Measurements from ENCODE around the gene SURF1. TPM values are rescaled to one million over a fixed set of nuclear protein-coding genes. Genes with fewer than 3 reads are reported as not detected.
"Not testable (repeated sequence)": the region's sequence is repeated elsewhere in the genome, so short reads cannot be mapped to it uniquely, and the experiment has no call there.

The SURF1 gene
- total RNA-seq, 1 experiment from 2014 or later: 28.1 TPM

- ATAC-seq (no peak), DNase-seq (no peak)
- intact Hi-C loops (cut with micrococcal nuclease): no loop called here
- H3K9ac ChIP-seq (ENCODE audit: low read length): no peak overlapping the region
- no peak overlapping the region for H2AFZ ChIP-seq (ENCODE audit: low read length)
- no TSS peak for BruUV-seq (replicated peaks)
- ChIA-PET POLR2A (ENCODE audit: unreplicated experiment) (no interaction called here), CTCF (no interaction called here)
- no peak overlapping the region for H3K4me3 ChIP-seq (ENCODE audit: low read length)
- no peaks in the 10 kb centered on the region for H3F3A ChIP-seq (ENCODE audit: low read length, unreplicated experiment)
- H3K4me1 ChIP-seq (ENCODE audit: insufficient read depth, low read length): no peaks in the 10 kb centered on the region
- H3K9me2 ChIP-seq (replicated peaks; ENCODE audit: low read length): no peaks in the 10 kb centered on the region
- H3K9me3 ChIP-seq (ENCODE audit: low read length): no peaks in the 10 kb centered on the region
- no peak overlapping the region for H3K27ac ChIP-seq (ENCODE audit: low read length)
- no peak overlapping the region for H3K4me2 ChIP-seq (ENCODE audit: low read length)
- no peaks in the 10 kb centered on the region for H4K20me1 ChIP-seq (ENCODE audit: low read length)
- H3K27me3 ChIP-seq (ENCODE audit: low read length): no peaks in the 10 kb centered on the region
- no peaks in the 10 kb centered on the region for H3K36me3 ChIP-seq (ENCODE audit: low read depth, low read length)
- H3K79me2 ChIP-seq (ENCODE audit: low read length): no peaks in the 10 kb centered on the region
- TF ChIP-seq EZH2phosphoT487 (IDR thresholded peaks at IDR 0.05; ENCODE audit: borderline replicate concordance, low read length): no peak
- TF ChIP-seq EZH2 (IDR thresholded peaks at IDR 0.05; ENCODE audit: low read length, unreplicated experiment): no peak
- no peak for TF ChIP-seq CTCF (conservative IDR thresholded peaks at IDR 0.05; ENCODE audit: low read depth, low read length)
These were observed 35.8 kb downstream of the SURF1 start for GRCh38 chr9:133320421-133320881.

GRCh38 chr9:133317551-133317950, 38.7 kb downstream of the SURF1 start:
- H3K9ac ChIP-seq (ENCODE audit: low read length); ATAC-seq; H3K4me2 ChIP-seq (ENCODE audit: low read length); H3K9me3 ChIP-seq (ENCODE audit: low read length); POLR2A ChIA-PET (ENCODE audit: unreplicated experiment); CTCF ChIA-PET; H4K20me1 ChIP-seq (ENCODE audit: low read length); H3K4me3 ChIP-seq (ENCODE audit: low read length); H2AFZ ChIP-seq (ENCODE audit: low read length); H3F3A ChIP-seq (ENCODE audit: low read length, unreplicated experiment); H3K27me3 ChIP-seq (ENCODE audit: low read length); intact Hi-C loops (cut with micrococcal nuclease); H3K36me3 ChIP-seq (ENCODE audit: low read depth, low read length); BruUV-seq (replicated peaks); H3K9me2 ChIP-seq (replicated peaks; ENCODE audit: low read length); H3K4me1 ChIP-seq (ENCODE audit: insufficient read depth, low read length); H3K79me2 ChIP-seq (ENCODE audit: low read length); H3K27ac ChIP-seq (ENCODE audit: low read length); DNase-seq: not testable (repeated sequence)

- no peak for DNase-seq
- TF ChIP-seq EZH2phosphoT487 (IDR thresholded peaks at IDR 0.05; ENCODE audit: borderline replicate concordance, low read length): no peak
- TF ChIP-seq EZH2 (IDR thresholded peaks at IDR 0.05; ENCODE audit: low read length, unreplicated experiment): no peak
- no peak for TF ChIP-seq CTCF (conservative IDR thresholded peaks at IDR 0.05; ENCODE audit: low read depth, low read length)
- Histone ChIP-seq H4K20me1 (ENCODE audit: low read length) (no peaks in the 10 kb centered on the region), H3K9me3 (ENCODE audit: low read length) (no peaks in the 10 kb centered on the region), H3K9me2 (replicated peaks; ENCODE audit: low read length) (no peaks in the 10 kb centered on the region), H2AFZ (ENCODE audit: low read length) (no peak overlapping the region), H3K36me3 (ENCODE audit: low read depth, low read length) (no peaks in the 10 kb centered on the region), H3F3A (ENCODE audit: low read length, unreplicated experiment) (no peaks in the 10 kb centered on the region), H3K4me2 (ENCODE audit: low read length) (no peak overlapping the region), H3K4me3 (ENCODE audit: low read length) (no peak overlapping the region), H3K4me1 (ENCODE audit: insufficient read depth, low read length) (no peaks in the 10 kb centered on the region), H3K79me2 (ENCODE audit: low read length) (no peaks in the 10 kb centered on the region), H3K27ac (ENCODE audit: low read length) (no peak overlapping the region), H3K27me3 (ENCODE audit: low read length) (no peaks in the 10 kb centered on the region), H3K9ac (ENCODE audit: low read length) (no peak overlapping the region)
- intact Hi-C loops (cut with micrococcal nuclease): no loop called here
- ChIA-PET POLR2A (ENCODE audit: unreplicated experiment) (no interaction called here), CTCF (no interaction called here)
- no peak for ATAC-seq
- BruUV-seq (replicated peaks): no TSS peak
These were observed 40.3 kb downstream of the SURF1 start for GRCh38 chr9:133315997-133316396.
